Ishikawa (cell line): ENCODE data around the gene UGT2B15.

Experiments
- CEBPB ChIP-seq: IDR thresholded peaks from 2 replicates; pipeline ENCODE4 v1.6.1; 2012
- CREB1 ChIP-seq: IDR thresholded peaks from 2 replicates; pipeline ENCODE4 v1.6.1; 2012; ENCODE audit warnings: low read depth
- EGR1 ChIP-seq: IDR thresholded peaks from 2 replicates; pipeline ENCODE4 v1.6.1; 2012
- EP300 ChIP-seq: IDR thresholded peaks from 2 replicates; pipeline ENCODE4 v1.6.1; 2012; ENCODE audit warnings: borderline replicate concordance
- FOXM1 ChIP-seq: IDR thresholded peaks from 2 replicates; pipeline ENCODE4 v1.6.1; 2012; ENCODE audit warnings: low read depth, borderline replicate concordance
- MAX ChIP-seq: IDR thresholded peaks from 2 replicates; pipeline ENCODE4 v1.6.1; 2012
- NFIC ChIP-seq: IDR thresholded peaks from 2 replicates; pipeline ENCODE4 v1.6.1; 2012
- RAD21 ChIP-seq: IDR thresholded peaks from 2 replicates; pipeline ENCODE4 v1.6.1; 2012; ENCODE audit warnings: low read depth
- REST ChIP-seq: IDR thresholded peaks from 2 replicates; pipeline ENCODE4 v1.6.1; 2012; ENCODE audit warnings: low read depth, mild to moderate bottlenecking
- TAF1 ChIP-seq: IDR thresholded peaks from 2 replicates; pipeline ENCODE4 v1.6.1; 2012; ENCODE audit warnings: low read depth, mild to moderate bottlenecking
- TCF12 ChIP-seq: IDR thresholded peaks from 2 replicates; pipeline ENCODE4 v1.6.1; 2012; ENCODE audit warnings: low read depth
- TEAD4 ChIP-seq: IDR thresholded peaks from 2 replicates; pipeline ENCODE4 v1.6.1; 2012
- USF1 ChIP-seq: IDR thresholded peaks from 2 replicates; pipeline ENCODE4 v1.6.1; 2012
- YY1 ChIP-seq: IDR thresholded peaks from 2 replicates; pipeline ENCODE4 v1.6.1; 2012; ENCODE audit warnings: low read depth
- ZBTB7A ChIP-seq: IDR thresholded peaks from 2 replicates; pipeline ENCODE4 v1.6.1; 2012; ENCODE audit warnings: low read depth

UGT2B15 gene

GRCh38 chr4:68712207-68712606, 41.8 kb upstream of the UGT2B15 start:
- TF ChIP-seq REST = no peak
- no peak for TF ChIP-seq USF1
- no peak for TF ChIP-seq EGR1

- TF ChIP-seq NFIC = no peak
- TF ChIP-seq TEAD4 = no peak
- TF ChIP-seq FOXM1 = no peak
- TF ChIP-seq CEBPB = no peak
- TF ChIP-seq MAX = no peak
- TF ChIP-seq TCF12 = no peak
- no peak for TF ChIP-seq RAD21
- no peak for TF ChIP-seq CREB1
- no peak for TF ChIP-seq REST
- no peak for TF ChIP-seq USF1
- TF ChIP-seq ZBTB7A = no peak
Measured at GRCh38 chr4:68708566-68708965, 38.1 kb upstream of the UGT2B15 start.

GRCh38 chr4:68700152-68700551, 29.7 kb upstream of the UGT2B15 start:
- TF ChIP-seq USF1 = no peak
- no peak for TF ChIP-seq CEBPB
- no peak for TF ChIP-seq RAD21
- TF ChIP-seq MAX = no peak
- no peak for TF ChIP-seq REST
- TF ChIP-seq YY1 = no peak
- TF ChIP-seq ZBTB7A = no peak
- no peak for TF ChIP-seq FOXM1
- TF ChIP-seq TCF12 = no peak
- no peak for TF ChIP-seq TAF1
- no peak for TF ChIP-seq CREB1
- no peak for TF ChIP-seq EGR1
- TF ChIP-seq TEAD4 = no peak
- TF ChIP-seq NFIC = no peak
- no peak for TF ChIP-seq EP300

GRCh38 chr4:68693325-68694075, 23.0 kb upstream of the UGT2B15 start:
- TF ChIP-seq ZBTB7A = no peak
- TF ChIP-seq USF1 = no peak
- TF ChIP-seq TAF1 = no peak
- TF ChIP-seq EGR1 = no peak
- TF ChIP-seq CREB1 = no peak
- no peak for TF ChIP-seq MAX
- no peak for TF ChIP-seq TCF12
- no peak for TF ChIP-seq CEBPB
- TF ChIP-seq REST = no peak
- TF ChIP-seq EP300 = no peak
